ENCODE measurements around the gene DTNB. TPM values are rescaled to one million over a fixed set of nuclear protein-coding genes. Genes with fewer than 3 reads are reported as not detected.

DTNB gene
- polyA plus RNA-seq, 1 of the 3 experiments (the other 2 are of a cell fraction): 15.3 TPM

- H2AFZ ChIP-seq (ENCODE audit: low read depth): no peak overlapping the region
- no peaks in the 10 kb centered on the region for H3K9me2 ChIP-seq
- no peaks in the 10 kb centered on the region for H3K27me3 ChIP-seq (ENCODE audit: insufficient read depth)
- DNase-seq: no peak
- ChIA-PET POLR2A (no interaction called here), CTCF (interaction anchor here (0.7 to 3.2 kb wide), 6 partner anchors 11 to 309 kb away, joined by 3 to 10 read pairs (median 4); no protein-coding TSS in a partner anchor)
- no peaks in the 10 kb centered on the region for H4K20me1 ChIP-seq (ENCODE audit: insufficient read depth)
- peaks cover 13 to 19% of the 10 kb centered on the region in 2 experiments for H3K4me1 ChIP-seq (ENCODE audit: control insufficient read depth in 1 of 2, insufficient read depth in 2 of 2, low read depth in 1 of 2, low read length in 1 of 2)
- H3F3A ChIP-seq (replicated peaks; ENCODE audit: insufficient read depth): peaks cover 14% of the 10 kb centered on the region
- no peak overlapping the region for H3K4me3 ChIP-seq (ENCODE audit: low read depth in 2 of 2, low read length in 1 of 2)
- H3K9ac ChIP-seq: no peak overlapping the region
- H3K36me3 ChIP-seq (replicated peaks in 1 of 2; ENCODE audit: control insufficient read depth in 1 of 2, insufficient read depth in 2 of 2, low read length in 1 of 2): no peaks in the 10 kb centered on the region
- H3K79me2 ChIP-seq (ENCODE audit: insufficient read depth): no peaks in the 10 kb centered on the region
- no peak overlapping the region for H3K4me2 ChIP-seq
- no peak for TF ChIP-seq FOXJ3 (CRISPR knock-in tag; IDR thresholded peaks at IDR 0.05)
- no peak for TF ChIP-seq JUND (IDR thresholded peaks at IDR 0.05)
- TF ChIP-seq NFIC (IDR thresholded peaks at IDR 0.05; ENCODE audit: borderline replicate concordance): no peak
- no peak for TF ChIP-seq MAX (IDR thresholded peaks at IDR 0.05; ENCODE audit: low read depth)
- no peak for TF ChIP-seq RFX5 (IDR thresholded peaks at IDR 0.05; ENCODE audit: low read length)
- TF ChIP-seq FOXM1 (IDR thresholded peaks at IDR 0.05; ENCODE audit: low read depth): no peak
- TF ChIP-seq PBX3 (IDR thresholded peaks at IDR 0.05): no peak
- no peak for TF ChIP-seq RXRA (IDR thresholded peaks at IDR 0.05; ENCODE audit: borderline replicate concordance, low read depth)
- TF ChIP-seq ZBTB33 (IDR thresholded peaks at IDR 0.05; ENCODE audit: borderline replicate concordance, low read depth): no peak
- whole genome bisulfite sequencing (ENCODE audit: low lambda C conversion rate): 84% methylated on average over 3 of the region's 3 CpGs
- H3K9me3 ChIP-seq: no peaks in the 10 kb centered on the region
- H3K27ac ChIP-seq (ENCODE audit: low read depth in 2 of 2, low read length in 1 of 2): no peak overlapping the region
Observed at GRCh38 chr2:25585189-25585588, 88.2 kb downstream of the DTNB start.

GRCh38 chr2:25582077-25582830, 91.1 kb downstream of the DTNB start:
- Histone ChIP-seq H2AFZ (ENCODE audit: low read depth) (no peak overlapping the region), H3F3A (replicated peaks; ENCODE audit: insufficient read depth) (peaks cover 14% of the 10 kb centered on the region), H3K79me2 (ENCODE audit: insufficient read depth) (no peaks in the 10 kb centered on the region), H3K27ac (ENCODE audit: low read depth in 2 of 2, low read length in 1 of 2) (no peak overlapping the region), H3K4me2 (no peak overlapping the region), H3K4me1 (ENCODE audit: control insufficient read depth in 1 of 2, insufficient read depth in 2 of 2, low read depth in 1 of 2, low read length in 1 of 2) (peaks cover 10 to 12% of the 10 kb centered on the region in 2 experiments), H4K20me1 (ENCODE audit: insufficient read depth) (no peaks in the 10 kb centered on the region), H3K9me3 (no peaks in the 10 kb centered on the region), H3K9me2 (no peaks in the 10 kb centered on the region), H3K36me3 (replicated peaks in 1 of 2; ENCODE audit: control insufficient read depth in 1 of 2, insufficient read depth in 2 of 2, low read length in 1 of 2) (no peaks in the 10 kb centered on the region), H3K27me3 (ENCODE audit: insufficient read depth) (no peaks in the 10 kb centered on the region), H3K9ac (no peak overlapping the region), H3K4me3 (ENCODE audit: low read depth in 2 of 2, low read length in 1 of 2) (no peak overlapping the region)
- DNase-seq: no peak
- ChIA-PET POLR2A (no interaction called here), CTCF (interaction anchor here (0.8 to 3.2 kb wide), 3 partner anchors 16 to 239 kb away, joined by 3 to 10 read pairs (median 3); no protein-coding TSS in a partner anchor)
- TF ChIP-seq MXI1 (IDR thresholded peaks at IDR 0.05; ENCODE audit: low read depth, low read length) (no peak), RXRA (IDR thresholded peaks at IDR 0.05; ENCODE audit: borderline replicate concordance, low read depth) (no peak), IRF3 (IDR thresholded peaks at IDR 0.05; ENCODE audit: low read depth, low read length) (no peak), GABPA (IDR thresholded peaks at IDR 0.05; ENCODE audit: low read depth) (no peak), FOXM1 (IDR thresholded peaks at IDR 0.05; ENCODE audit: low read depth) (no peak), JUND (IDR thresholded peaks at IDR 0.05) (no peak), YY1 (IDR thresholded peaks at IDR 0.05; ENCODE audit: low read depth) (no peak), CHD2 (IDR thresholded peaks at IDR 0.05; ENCODE audit: low read length, partially characterized antibody) (no peak), FOSL2 (IDR thresholded peaks at IDR 0.05; ENCODE audit: borderline replicate concordance, low read depth) (no peak), MAX (IDR thresholded peaks at IDR 0.05; ENCODE audit: low read depth) (no peak), NFIC (IDR thresholded peaks at IDR 0.05; ENCODE audit: borderline replicate concordance) (no peak), TCF12 (IDR thresholded peaks at IDR 0.05) (no peak), EZH2phosphoT487 (IDR thresholded peaks at IDR 0.05; ENCODE audit: borderline replicate concordance, low read depth) (no peak), RAD21 (IDR thresholded peaks at IDR 0.05; ENCODE audit: low read length) (no peak), TAF1 (IDR thresholded peaks at IDR 0.05; ENCODE audit: borderline replicate concordance, low read depth, low read length) (no peak), RCOR1 (IDR thresholded peaks at IDR 0.05; ENCODE audit: low read length) (no peak), ELF1 (IDR thresholded peaks at IDR 0.05) (no peak), SIN3A (IDR thresholded peaks at IDR 0.05; ENCODE audit: borderline replicate concordance, low read depth, low read length) (no peak)
- WGBS (ENCODE audit: low lambda C conversion rate): 97% methylated on average over 10 of the region's 10 CpGs

Data from SK-N-SH (cell line).